Kidney glomerular epithelial cell (primary cell): ENCODE data around the gene GABRD.

Experiments
- DNase-seq: peaks from one replicate; lab custom pipeline; 2025; lab: John Stamatoyannopoulos, UW

Gene GABRD

GRCh38 chr1:2076826-2077225 lies 57.7 kb downstream of the GABRD start:
- no peak for DNase-seq

- no peak for DNase-seq
Measured at GRCh38 chr1:2078170-2078569, 59.0 kb downstream of the GABRD start.

- DNase-seq = no peak
Measured at GRCh38 chr1:2079396-2080085, 60.4 kb downstream of the GABRD start.

- no peak for DNase-seq
Measured at GRCh38 chr1:2080140-2080539, 61.0 kb downstream of the GABRD start.
